H7 (cell line): ENCODE measurements around the gene PIGH. TPM values are rescaled to one million over a fixed set of nuclear protein-coding genes. Genes with fewer than 3 reads are reported as not detected.
"Not testable (repeated sequence)": the region's sequence is repeated elsewhere in the genome, so short reads cannot be mapped to it uniquely, and the experiment has no call there.

ENCODE experiments used
- DNase-seq: peaks from one replicate; pipeline ENCODE4 v3.0.0; 2012
- H3K27me3 ChIP-seq: 2 replicates; pipeline ENCODE4 v1.6.0; 2011; ENCODE audit warnings: mild to moderate bottlenecking, low read length; ENCODE audit not compliant: control insufficient read depth, insufficient read depth
- H3K36me3 ChIP-seq: replicated peaks from 2 replicates; pipeline ENCODE4 v1.5.1; 2011; ENCODE audit warnings: low read length; ENCODE audit not compliant: control insufficient read depth, insufficient read depth
- H3K4me3 ChIP-seq: 2 replicates; pipeline ENCODE4 v1.5.1; 2011; ENCODE audit warnings: low read depth, mild to moderate bottlenecking, control low read depth, low read length, moderate library complexity; ENCODE audit not compliant: insufficient read depth
- total RNA-seq: library from RNA; depleted of rRNA; stranded (reverse); fragments of >200 nt; shearing (Covaris generic); gene quantifications from 2 replicates; pipeline ENCODE4 v1.2.3, GENCODE V29; 2014

The PIGH gene
- total RNA-seq, 1 experiment from 2014 or later = 8.2 TPM

GRCh38 chr14:67623114-67623513 is 23.0 kb upstream of the PIGH start:
- Histone ChIP-seq H3K36me3 (no peaks in the 10 kb centered on the region), H3K27me3 (peaks cover 9% of the 10 kb centered on the region), H3K4me3 (no peak overlapping the region)
- DNase-seq = no peak

DNA sequence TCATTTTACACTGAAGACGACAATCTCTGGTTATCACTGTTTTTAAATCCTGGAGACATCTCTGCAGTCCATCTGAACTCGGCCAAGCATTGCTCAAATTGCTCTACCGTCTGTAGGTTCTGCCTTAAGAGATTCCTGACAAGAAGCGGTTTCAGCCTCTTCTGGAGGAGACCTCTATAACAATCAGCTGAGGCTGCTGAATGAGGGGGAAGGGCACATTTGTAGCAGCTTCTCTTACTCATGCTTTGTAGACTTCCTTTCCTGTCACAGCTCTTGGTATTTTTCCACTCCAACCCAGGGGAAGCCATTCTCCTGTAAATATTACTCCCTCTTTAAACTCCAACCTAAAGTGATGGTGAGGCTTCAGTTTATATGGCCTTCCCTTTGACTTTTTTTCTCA is 22.6 kb upstream of the PIGH start:
- DNase-seq = peak; percentile 50
- peaks cover 9% of the 10 kb centered on the region for H3K27me3 ChIP-seq
- H3K36me3 ChIP-seq = no peaks in the 10 kb centered on the region
- H3K4me3 ChIP-seq = no peak overlapping the region

DNA sequence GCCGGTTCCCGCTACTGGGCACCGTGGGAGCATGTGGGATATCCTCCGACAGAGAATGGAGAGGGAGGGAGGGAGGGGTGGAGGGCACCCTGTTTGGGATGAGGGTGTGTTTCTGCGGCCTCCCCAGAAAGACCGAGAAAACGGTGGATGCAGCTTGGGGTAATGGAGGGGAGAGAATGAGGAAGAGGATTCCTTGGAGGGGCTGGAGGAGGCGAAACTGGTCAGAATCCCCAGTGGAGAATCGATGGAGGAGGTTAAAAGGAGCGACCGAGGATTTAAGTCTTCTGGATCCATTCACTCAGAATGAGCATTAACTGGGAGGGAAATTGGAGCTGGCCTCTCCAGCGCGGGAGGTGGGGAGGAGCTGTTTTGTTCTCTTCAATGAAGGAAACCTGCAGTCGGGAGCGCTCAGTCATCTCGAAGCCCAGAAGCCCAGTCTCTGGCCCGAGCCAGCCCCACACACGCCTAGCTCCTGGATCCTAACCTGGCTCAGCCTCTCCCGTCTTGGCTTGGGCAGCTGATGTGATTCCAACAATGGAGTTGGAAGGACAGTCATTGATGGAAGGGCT is 20.2 kb upstream of the PIGH start:
- peaks cover 9% of the 10 kb centered on the region for H3K27me3 ChIP-seq
- no peaks in the 10 kb centered on the region for H3K36me3 ChIP-seq
- peak overlapping the region; percentile 67 for H3K4me3 ChIP-seq
- peak; percentile 70 for DNase-seq

DNA sequence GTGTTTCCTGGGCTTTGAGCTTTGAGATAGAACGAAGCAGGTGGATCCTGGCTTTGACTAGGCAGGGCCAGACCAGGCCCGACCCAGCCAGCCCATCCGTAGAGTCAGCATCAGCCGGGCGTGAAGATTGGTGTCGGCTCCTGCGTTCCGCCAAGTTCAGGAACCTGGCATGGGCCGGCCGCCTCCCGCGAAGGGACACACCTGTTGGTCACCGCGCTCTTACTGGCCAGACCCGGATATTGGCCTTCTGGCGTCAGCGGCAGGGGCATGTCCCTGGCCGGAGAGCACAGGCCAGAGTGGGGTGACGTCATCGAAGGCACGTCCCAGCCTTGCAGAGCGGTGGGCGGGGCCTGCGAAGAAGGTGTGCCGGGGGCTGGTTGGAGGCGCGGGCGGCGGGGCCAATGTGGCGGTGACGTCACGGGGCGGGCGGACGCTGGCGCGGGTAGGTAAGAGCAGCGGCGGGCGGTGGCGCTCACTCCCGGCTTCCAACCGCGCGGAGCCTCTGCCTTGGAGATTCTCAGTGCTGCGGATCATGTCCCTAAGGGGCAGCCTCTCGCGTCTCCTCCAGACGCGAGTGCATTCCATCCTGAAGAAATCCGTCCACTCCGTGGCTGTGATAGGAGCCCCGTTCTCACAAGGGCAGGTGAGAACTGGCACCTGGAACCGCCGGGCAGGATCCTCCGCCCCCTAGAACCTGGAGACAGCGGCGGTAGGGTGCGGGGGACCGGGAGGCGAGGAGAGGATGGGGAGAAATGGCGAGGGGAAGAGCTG is 19.6 kb upstream of the PIGH start, which contains the start of gene ARG2:
TSS of gene ARG2 (plus strand) at position 475 of the 771 bp plus-strand sequence. CDS start at position 533, 58 bp downstream.
- Histone ChIP-seq H3K4me3 (peak within 1 kb of the TSS; percentile 67), H3K36me3 (no peaks in the 10 kb centered on the region), H3K27me3 (peaks cover 9% of the 10 kb centered on the region)
- peak; percentile 97 for DNase-seq

- peaks cover 9% of the 10 kb centered on the region for H3K27me3 ChIP-seq
- no peak overlapping the region for H3K4me3 ChIP-seq
- DNase-seq = peak; percentile 53
- no peaks in the 10 kb centered on the region for H3K36me3 ChIP-seq
These were observed 18.6 kb upstream of the PIGH start for GRCh38 chr14:67618617-67619063.

- peaks cover 49% of the 10 kb centered on the region for H3K27me3 ChIP-seq
- no peaks in the 10 kb centered on the region for H3K36me3 ChIP-seq
- no peak for DNase-seq
- no peak overlapping the region for H3K4me3 ChIP-seq
These were observed 10.4 kb upstream of the PIGH start for GRCh38 chr14:67610491-67610890.

- Histone ChIP-seq H3K36me3 (no peaks in the 10 kb centered on the region), H3K4me3 (no peak overlapping the region), H3K27me3 (peaks cover 54% of the 10 kb centered on the region)
- no peak for DNase-seq
These were observed 9.7 kb upstream of the PIGH start for GRCh38 chr14:67609642-67610310.

- H3K36me3 ChIP-seq = no peaks in the 10 kb centered on the region
- peaks cover 58% of the 10 kb centered on the region for H3K27me3 ChIP-seq
- no peak overlapping the region for H3K4me3 ChIP-seq
- peak; percentile 29 for DNase-seq
These were observed 7.6 kb upstream of the PIGH start for GRCh38 chr14:67607646-67608045.

- H3K27me3 ChIP-seq = peaks cover 29% of the 10 kb centered on the region
- H3K4me3 ChIP-seq = no peak overlapping the region
- H3K36me3 ChIP-seq = no peaks in the 10 kb centered on the region
- no peak for DNase-seq
These were observed 3.0 kb upstream of the PIGH start for GRCh38 chr14:67602995-67603545.

GRCh38 chr14:67602076-67602475 is 2.0 kb upstream of the PIGH start:
- peaks cover 25% of the 10 kb centered on the region for H3K27me3 ChIP-seq
- H3K4me3 ChIP-seq = no peak overlapping the region
- DNase-seq = no peak
- no peaks in the 10 kb centered on the region for H3K36me3 ChIP-seq

DNA sequence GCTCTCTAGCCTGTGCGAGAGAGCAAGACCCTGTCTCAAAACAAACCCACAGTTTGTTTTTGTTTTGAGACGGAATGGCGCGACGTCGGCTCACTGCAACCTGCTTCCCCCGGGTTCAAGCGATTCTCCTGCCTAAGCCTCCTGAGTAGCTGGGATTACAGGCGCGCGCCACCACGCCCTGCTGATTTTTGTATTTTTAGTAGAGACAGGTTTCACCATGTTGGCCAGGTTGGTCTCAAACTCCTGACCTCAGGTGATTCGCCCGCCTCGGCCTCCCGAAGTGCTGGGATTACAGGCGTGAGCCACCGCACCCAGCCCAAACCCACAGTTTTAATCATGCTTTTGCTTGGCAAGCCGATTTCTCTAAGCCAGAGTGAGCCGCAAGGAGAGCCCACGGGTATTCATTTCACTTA is 500 bp upstream of the PIGH start:
- Histone ChIP-seq H3K4me3 (peak overlapping the region; percentile 70), H3K27me3 (peaks cover 12% of the 10 kb centered on the region)
- DNase-seq, H3K36me3 ChIP-seq: not testable (repeated sequence)

DNA sequence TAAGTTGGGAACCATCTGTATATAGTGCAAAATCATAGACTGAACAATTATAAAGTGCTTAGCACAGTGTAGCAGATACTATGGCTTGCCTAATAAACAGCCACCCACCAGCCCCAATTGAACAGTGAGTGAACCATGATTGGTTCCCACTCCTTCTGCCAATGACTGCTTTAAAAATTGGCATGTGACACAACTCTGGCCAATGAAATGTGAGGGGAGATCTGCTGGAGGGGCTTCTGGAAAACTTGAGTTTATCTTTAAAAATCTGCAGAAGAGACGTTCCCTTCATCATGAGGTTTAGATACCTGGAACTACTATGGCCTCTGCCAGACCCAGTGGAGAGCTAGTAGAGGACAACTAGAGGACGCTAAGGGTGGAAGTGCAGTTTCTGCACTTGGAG is 4.7 kb downstream of the PIGH start:
- no peak overlapping the region for H3K4me3 ChIP-seq

GRCh38 chr14:67593650-67594049 is 6.4 kb downstream of the PIGH start:
- H3K4me3 ChIP-seq, DNase-seq, H3K27me3 ChIP-seq, H3K36me3 ChIP-seq: not testable (repeated sequence)

More for the DNA sequence above, 4.7 kb downstream of the PIGH start:
- Histone ChIP-seq H3K27me3 (peaks cover 3% of the 10 kb centered on the region; the same call in 1 of the 2 replicates), H3K36me3 (no peaks in the 10 kb centered on the region; the same call in 1 of the 2 replicates)
- peak; percentile 18 for DNase-seq

GRCh38 chr14:67589204-67589770 is 10.8 kb downstream of the PIGH start:
- no peak for DNase-seq
- Histone ChIP-seq H3K27me3 (no peaks in the 10 kb centered on the region), H3K4me3 (no peak overlapping the region), H3K36me3 (peaks cover 10% of the 10 kb centered on the region)
